Spleen (tissue), 7 donors: ENCODE data around the gene ZNF284.

Experiments used
- POLR2A ChIP-seq, 3 donors: fragments of 450-650 bp; IDR thresholded peaks; one replicate each; pipeline ENCODE4 v1.5.1; 2017; ENCODE audit warnings: antibody characterized with exemption in 3 of 3, mild to moderate bottlenecking in 1 of 3
- TF ChIP-seq, protein P1 (sequence below), 11 experiments: fragments of 200-600 bp in 7 of 11; fragments of 450-650 bp in 4 of 11; sonication (generic) in 4 of 11; IDR thresholded peaks in 8 of 11; conservative IDR thresholded peaks in 3 of 11; 1 replicate in 7 of 11; 2 replicates in 4 of 11; pipeline versions ENCODE4 v1.4.0 to v1.8.0; 2016 to 2021; ENCODE audit warnings: antibody characterized with exemption in 11 of 11, inconsistent platforms in 4 of 11, mild to moderate bottlenecking in 1 of 11
- donor health status: DM: no; HTN: no; CAD: no; lungs with moderate emphysema.
- donor health status: DM: no; HTN: no; CAD: no.
- donor health status: DM: no; HTN: no; CAD: no.

- TF ChIP-seq, protein P1, sequence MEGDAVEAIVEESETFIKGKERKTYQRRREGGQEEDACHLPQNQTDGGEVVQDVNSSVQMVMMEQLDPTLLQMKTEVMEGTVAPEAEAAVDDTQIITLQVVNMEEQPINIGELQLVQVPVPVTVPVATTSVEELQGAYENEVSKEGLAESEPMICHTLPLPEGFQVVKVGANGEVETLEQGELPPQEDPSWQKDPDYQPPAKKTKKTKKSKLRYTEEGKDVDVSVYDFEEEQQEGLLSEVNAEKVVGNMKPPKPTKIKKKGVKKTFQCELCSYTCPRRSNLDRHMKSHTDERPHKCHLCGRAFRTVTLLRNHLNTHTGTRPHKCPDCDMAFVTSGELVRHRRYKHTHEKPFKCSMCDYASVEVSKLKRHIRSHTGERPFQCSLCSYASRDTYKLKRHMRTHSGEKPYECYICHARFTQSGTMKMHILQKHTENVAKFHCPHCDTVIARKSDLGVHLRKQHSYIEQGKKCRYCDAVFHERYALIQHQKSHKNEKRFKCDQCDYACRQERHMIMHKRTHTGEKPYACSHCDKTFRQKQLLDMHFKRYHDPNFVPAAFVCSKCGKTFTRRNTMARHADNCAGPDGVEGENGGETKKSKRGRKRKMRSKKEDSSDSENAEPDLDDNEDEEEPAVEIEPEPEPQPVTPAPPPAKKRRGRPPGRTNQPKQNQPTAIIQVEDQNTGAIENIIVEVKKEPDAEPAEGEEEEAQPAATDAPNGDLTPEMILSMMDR (IDR thresholded peaks at IDR 0.05 in 8 of 11, conservative IDR thresholded peaks at IDR 0.05 in 3 of 11): no peak
- TF ChIP-seq POLR2A (IDR thresholded peaks at IDR 0.05): no peak
Observed at GRCh38 chr19:44026622-44027021, 45.3 kb upstream of the ZNF284 start.
